Measurements from ENCODE around the gene SLC49A4. TPM values are rescaled to one million over a fixed set of nuclear protein-coding genes. Genes with fewer than 3 reads are reported as not detected.

The SLC49A4 gene
- total RNA-seq, 3 donors from 2014 or later (not counting 1 experiment from before 2014, with no cell fraction given) = 5.6 to 8.0 (median 7.5) TPM

DNA sequence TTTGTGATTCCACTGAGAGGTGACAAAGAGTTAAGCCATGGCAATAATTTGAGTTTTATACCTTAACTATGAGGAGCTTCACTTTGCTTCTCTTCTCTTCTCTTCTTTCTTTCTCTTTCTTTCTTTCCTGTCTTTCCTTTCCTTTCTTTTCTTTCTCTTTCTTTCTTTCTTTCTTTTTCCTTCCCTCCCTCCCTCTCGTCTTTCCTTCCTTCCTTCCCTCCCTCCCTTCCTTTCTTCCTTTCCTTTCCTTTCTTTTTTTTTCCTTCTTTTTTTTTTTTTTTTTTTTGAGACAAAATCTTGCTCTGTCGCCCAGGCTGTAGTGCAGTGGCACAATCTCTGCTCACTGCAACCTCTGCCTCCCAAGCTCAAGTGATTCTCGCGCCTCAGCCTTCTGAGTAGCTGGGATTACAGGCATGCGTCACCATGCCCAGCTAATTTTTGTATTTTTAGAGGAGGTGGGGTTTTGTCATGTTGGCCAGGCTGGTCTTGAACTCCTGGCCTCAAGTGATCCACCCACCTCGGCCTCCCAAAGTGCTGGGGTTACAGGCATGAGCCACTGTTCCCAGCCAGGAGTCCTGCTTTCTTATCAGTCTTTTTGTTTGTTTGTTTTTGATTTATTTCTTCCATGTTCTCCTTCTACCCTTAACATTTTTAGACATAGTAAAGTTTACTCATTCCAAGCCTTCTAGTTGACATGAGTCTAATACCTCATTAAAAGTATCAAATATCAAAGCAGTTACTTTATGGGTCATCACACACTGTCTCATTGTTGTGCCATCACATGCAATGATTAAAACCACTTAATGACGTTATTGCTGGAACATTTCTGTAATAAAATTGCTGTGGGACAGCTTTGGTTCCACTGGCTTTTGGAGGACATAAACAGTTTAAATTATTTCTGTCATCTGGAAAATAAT, 29.9 kb downstream of the SLC49A4 start:
- H3K9me3 Mint-ChIP-seq = no peaks in the 10 kb centered on the region
- 99% methylated on average over 7 of the region's 7 CpGs for WGBS (ENCODE audit: insufficient coverage)
- no peaks in the 10 kb centered on the region for H3K4me1 ChIP-seq (ENCODE audit: control insufficient read depth, insufficient read depth, low read length)
- no peaks in the 10 kb centered on the region for H3K9me3 ChIP-seq (ENCODE audit: control insufficient read depth, insufficient read depth, low read length)
- H3K36me3 Mint-ChIP-seq = peaks cover 10% of the 10 kb centered on the region
- TF ChIP-seq, protein P1, sequence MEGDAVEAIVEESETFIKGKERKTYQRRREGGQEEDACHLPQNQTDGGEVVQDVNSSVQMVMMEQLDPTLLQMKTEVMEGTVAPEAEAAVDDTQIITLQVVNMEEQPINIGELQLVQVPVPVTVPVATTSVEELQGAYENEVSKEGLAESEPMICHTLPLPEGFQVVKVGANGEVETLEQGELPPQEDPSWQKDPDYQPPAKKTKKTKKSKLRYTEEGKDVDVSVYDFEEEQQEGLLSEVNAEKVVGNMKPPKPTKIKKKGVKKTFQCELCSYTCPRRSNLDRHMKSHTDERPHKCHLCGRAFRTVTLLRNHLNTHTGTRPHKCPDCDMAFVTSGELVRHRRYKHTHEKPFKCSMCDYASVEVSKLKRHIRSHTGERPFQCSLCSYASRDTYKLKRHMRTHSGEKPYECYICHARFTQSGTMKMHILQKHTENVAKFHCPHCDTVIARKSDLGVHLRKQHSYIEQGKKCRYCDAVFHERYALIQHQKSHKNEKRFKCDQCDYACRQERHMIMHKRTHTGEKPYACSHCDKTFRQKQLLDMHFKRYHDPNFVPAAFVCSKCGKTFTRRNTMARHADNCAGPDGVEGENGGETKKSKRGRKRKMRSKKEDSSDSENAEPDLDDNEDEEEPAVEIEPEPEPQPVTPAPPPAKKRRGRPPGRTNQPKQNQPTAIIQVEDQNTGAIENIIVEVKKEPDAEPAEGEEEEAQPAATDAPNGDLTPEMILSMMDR (IDR thresholded peaks at IDR 0.05) = no peak
- no peaks in the 10 kb centered on the region for H3K27me3 ChIP-seq (ENCODE audit: control insufficient read depth, insufficient read depth, low read length)
- ATAC-seq = no peak
- H3K4me3 Mint-ChIP-seq = no peak overlapping the region
- H3K27ac Mint-ChIP-seq = no peak overlapping the region
- H3K4me3 ChIP-seq (ENCODE audit: low read length) = no peak overlapping the region
- no peak overlapping the region for H3K27ac ChIP-seq (ENCODE audit: low read length)
- H3K4me1 Mint-ChIP-seq = peaks cover 0 to 12% of the 10 kb centered on the region in 2 donors
- peaks cover 3% of the 10 kb centered on the region for H3K36me3 ChIP-seq (ENCODE audit: control insufficient read depth, insufficient read depth, low read length)
- H3K27me3 Mint-ChIP-seq (ENCODE audit: low read depth in 2 of 2) = no peaks in the 10 kb centered on the region
- no peak for DNase-seq
- intact Hi-C loops (cut with micrococcal nuclease) = no loop called here

DNA sequence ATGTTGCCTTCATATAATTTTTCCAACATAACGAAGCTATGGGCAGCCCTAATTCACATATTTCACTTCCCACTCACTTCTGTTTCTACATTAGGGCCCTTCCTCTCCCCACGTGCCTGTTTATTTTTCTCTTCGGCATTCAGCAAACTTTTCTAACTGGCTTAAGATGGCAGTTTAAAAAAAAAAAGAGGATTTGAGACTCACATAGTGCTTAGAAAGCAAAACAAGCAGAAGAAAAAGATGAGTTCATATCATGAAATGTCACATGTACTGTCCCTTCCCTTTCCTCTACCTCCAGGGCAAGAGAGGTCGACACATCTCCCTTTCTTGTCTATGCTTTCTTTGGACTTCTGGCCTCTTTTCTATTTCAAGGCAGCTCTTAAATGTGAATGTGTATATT, 30.6 kb downstream of the SLC49A4 start:
- Histone ChIP-seq H3K4me1 (ENCODE audit: control insufficient read depth, insufficient read depth, low read length) (no peaks in the 10 kb centered on the region), H3K27me3 (ENCODE audit: control insufficient read depth, insufficient read depth, low read length) (no peaks in the 10 kb centered on the region), H3K4me3 (ENCODE audit: low read length) (no peak overlapping the region), H3K9me3 (ENCODE audit: control insufficient read depth, insufficient read depth, low read length) (no peaks in the 10 kb centered on the region), H3K36me3 (ENCODE audit: control insufficient read depth, insufficient read depth, low read length) (peaks cover 3% of the 10 kb centered on the region), H3K27ac (ENCODE audit: low read length) (no peak overlapping the region)
- TF ChIP-seq, protein P1 (IDR thresholded peaks at IDR 0.05) = no peak
- Mint-ChIP-seq H3K9me3 (no peaks in the 10 kb centered on the region), H3K36me3 (peaks cover 10% of the 10 kb centered on the region), H3K4me1 (peaks cover 0 to 12% of the 10 kb centered on the region in 2 donors), H3K27ac (no peak overlapping the region), H3K27me3 (ENCODE audit: low read depth in 2 of 2) (no peaks in the 10 kb centered on the region), H3K4me3 (no peak overlapping the region)
- ATAC-seq (no peak), DNase-seq (no peak)
- intact Hi-C loops (cut with micrococcal nuclease) = no loop called here
- WGBS (ENCODE audit: insufficient coverage) = 83% methylated on average over 3 of the region's 4 CpGs

DNA sequence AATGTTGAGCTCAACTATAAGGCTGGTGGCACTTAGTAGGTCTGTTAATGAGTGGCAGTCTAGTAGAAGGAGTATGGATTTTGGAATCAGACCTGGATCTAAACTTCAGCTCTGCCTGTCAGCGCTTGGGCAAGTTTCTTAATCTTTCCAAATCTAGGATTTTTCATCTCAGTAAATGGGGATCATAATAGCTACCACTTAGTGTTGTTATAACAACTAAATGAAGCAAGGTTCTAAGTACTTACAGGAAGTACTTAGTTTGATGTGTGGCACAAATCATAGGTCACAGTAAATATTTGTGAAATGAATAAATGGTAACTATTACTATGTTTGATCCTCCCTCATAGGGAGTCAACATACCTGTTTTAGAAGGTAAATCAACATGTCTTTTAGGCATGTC, 31.4 kb downstream of the SLC49A4 start:
- intact Hi-C loops (cut with micrococcal nuclease) = no loop called here
- TF ChIP-seq, protein P1 (IDR thresholded peaks at IDR 0.05) = no peak
- Histone ChIP-seq H3K36me3 (ENCODE audit: control insufficient read depth, insufficient read depth, low read length) (peaks cover 3% of the 10 kb centered on the region), H3K4me1 (ENCODE audit: control insufficient read depth, insufficient read depth, low read length) (no peaks in the 10 kb centered on the region), H3K27me3 (ENCODE audit: control insufficient read depth, insufficient read depth, low read length) (no peaks in the 10 kb centered on the region), H3K27ac (ENCODE audit: low read length) (no peak overlapping the region), H3K9me3 (ENCODE audit: control insufficient read depth, insufficient read depth, low read length) (no peaks in the 10 kb centered on the region), H3K4me3 (ENCODE audit: low read length) (no peak overlapping the region)
- no peak for ATAC-seq
- Mint-ChIP-seq H3K4me1 (peaks cover 0 to 6% of the 10 kb centered on the region in 2 donors), H3K36me3 (peaks cover 10% of the 10 kb centered on the region), H3K27me3 (ENCODE audit: low read depth in 2 of 2) (no peaks in the 10 kb centered on the region), H3K27ac (no peak overlapping the region), H3K4me3 (no peak overlapping the region), H3K9me3 (no peaks in the 10 kb centered on the region)
- DNase-seq = no peak
- WGBS (ENCODE audit: insufficient coverage) = no CpG with 5 or more reads among the region's 1 CpG

Measured in natural killer cell (primary cell).